Glomerular visceral epithelial cell (primary cell): ENCODE measurements around the gene DSG2.

Source experiments
- DNase-seq: peaks from one replicate; pipeline ENCODE4 v3.0.0-alpha.2; 2016; ENCODE audit errors: extremely low spot score

Gene DSG2

DNA sequence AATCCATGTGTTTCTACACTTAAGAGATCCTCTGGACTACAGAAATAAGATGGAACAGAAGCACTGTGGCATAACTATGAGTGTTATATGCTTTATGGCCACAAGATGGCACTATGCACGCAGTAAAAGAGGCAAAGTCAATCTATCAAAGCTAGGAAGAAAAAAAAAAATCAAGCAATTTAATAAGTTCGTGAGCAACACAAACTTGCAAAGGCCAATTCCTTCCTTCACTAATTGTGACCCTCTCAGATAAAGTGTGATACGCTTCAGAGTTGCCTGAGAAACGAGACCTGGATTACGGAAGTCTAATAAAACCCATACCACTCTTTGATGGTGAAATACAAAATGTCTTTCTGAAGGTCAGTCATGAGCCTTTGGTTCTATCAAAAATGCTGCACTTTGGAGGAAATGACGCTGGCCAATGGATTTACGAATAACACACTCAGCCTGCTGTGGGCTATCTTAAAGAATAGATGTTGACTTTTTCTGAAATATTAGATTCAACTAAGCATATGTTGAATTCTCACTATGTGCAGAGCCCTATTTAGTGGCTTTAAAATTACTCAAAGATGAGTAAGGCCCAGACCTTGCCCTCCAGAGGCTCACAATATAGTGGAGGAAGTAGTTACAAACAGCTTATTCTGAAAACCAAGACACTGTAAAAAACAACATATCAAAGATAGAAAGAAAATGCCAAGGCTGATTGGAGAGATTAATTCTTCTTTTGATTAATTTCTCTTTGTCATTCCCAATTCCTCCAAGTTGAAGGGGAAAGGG is 58.2 kb downstream of the DSG2 start:
- peak; percentile 71 for DNase-seq

DNA sequence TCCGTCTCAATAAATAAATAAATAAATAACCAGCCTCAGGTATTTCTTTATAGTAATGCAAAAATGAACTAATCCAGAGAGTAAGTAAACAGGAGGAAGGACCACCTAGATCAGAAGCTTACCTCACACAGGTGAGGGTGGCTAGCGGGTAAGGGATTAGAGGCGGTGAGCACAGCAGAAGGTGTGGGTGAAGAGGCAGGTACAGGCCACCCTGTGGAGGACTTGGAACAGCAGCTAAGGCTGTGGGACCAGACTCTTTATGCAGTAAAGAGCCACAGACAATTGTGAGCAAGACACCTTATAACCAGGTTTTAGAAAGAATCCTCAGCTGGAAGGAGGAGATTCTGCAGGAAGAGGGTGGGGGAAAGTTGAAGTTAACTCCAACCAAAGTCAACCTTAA is 59.5 kb downstream of the DSG2 start:
- no peak for DNase-seq

DNA sequence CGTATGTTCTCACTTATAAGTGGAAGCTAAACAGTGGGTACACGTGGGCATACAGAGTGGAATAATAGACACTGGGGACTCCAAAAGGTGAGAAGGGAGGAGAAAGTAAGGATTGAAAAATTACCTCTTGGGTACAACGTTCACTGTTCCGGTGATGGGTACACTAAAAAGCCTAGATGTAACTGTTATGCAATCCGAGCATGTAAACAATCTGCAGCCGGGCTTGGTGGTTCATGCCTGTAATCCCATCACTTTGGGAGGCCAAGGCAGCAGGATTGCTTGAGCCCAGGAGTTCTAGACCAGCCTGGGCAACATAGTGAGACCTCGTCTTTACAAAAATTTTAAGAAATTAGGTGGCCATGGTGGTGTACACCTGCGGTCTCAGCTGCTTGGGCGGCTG is 60.6 kb downstream of the DSG2 start:
- DNase-seq = no peak

DNA sequence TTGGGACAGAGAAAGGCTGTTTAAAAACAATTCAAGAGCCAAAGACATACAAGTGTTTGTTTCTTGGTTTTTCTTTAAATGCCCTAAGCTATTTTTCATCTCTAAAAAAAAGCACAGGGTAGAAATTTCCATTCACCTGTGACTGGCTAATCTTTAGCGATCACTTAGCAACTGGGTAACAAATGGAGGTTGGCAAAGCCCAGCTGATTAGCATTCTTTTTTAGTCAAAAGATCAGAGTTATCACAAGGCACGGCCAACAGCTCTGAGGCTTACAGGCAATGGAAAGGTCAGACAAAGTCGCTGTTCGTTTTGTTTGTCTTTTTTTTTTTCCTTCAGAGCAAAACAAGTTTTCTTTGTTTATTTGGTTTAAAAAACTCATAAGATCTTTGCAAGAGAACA is 64.7 kb downstream of the DSG2 start:
- DNase-seq = no peak

DNA sequence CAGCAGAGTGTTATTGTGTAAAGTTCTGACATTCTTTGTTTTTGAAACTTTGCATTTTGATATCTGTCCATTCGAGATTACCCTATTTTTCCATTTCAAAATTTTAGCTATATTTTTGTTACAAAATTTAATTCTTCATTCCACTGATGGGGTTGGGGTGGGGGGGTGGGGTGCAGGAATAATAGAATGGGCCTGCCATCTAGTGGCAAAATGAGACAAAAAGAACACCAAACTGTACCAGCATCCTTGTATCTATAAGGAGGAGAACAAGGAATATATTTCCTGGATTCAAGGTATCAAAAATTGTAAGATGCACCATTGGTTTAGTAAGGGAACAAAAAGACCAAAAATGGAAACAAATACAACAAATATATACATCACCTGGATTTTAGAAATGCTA is 65.8 kb downstream of the DSG2 start:
- no peak for DNase-seq

DNA sequence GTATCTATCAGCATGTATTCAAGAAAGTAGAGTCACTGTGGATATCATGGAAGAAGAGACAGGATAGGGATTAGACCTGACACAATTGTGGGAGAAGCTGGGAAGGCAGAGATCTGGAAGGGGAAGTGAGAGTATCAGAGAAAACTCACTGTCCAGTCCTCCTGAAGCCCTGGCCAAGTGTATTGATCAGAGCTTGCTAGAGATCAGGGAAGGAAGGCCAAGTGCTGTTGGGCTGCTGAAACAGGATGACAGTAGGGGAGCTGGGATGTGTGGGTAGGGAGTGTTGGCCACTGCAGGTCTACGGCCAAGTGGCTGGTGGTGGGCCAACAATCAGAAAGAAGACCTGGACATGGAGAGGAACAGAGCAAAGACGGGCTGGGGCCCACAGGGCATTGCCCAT is 67.4 kb downstream of the DSG2 start:
- no peak for DNase-seq

DNA sequence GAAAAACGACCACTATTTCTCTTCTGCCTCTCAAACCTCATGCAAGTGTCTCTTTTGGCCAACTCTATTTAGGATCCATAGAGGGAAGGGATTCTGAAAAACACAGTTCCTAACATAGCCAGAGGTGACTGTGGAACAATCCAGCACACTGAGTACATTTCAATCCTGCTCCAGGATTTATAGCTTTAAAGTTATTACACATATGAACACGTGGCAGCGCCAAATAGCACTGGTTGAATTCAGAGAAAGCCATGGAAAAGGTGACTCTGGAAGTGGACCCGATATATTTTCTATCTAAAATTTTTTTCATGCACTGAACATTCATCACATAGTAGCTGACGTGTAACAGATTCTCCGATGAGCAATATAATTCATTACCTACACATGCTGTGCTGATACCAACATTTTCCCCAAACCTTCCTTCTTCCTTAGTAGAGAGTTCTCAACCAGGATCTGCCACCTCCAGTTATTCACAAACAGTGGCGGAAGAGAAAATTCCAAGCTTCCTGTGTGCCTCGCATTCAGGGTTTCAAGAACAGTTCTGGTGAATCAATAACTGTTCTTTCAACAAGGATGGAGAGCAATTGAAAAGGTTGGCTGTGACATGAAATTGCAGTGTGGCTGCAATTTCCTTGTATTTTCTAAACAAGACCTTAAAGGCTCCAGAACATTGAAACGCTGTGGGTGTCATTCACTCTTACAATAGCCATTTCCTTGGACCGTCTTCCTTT is 68.0 kb downstream of the DSG2 start:
- DNase-seq = no peak

DNA sequence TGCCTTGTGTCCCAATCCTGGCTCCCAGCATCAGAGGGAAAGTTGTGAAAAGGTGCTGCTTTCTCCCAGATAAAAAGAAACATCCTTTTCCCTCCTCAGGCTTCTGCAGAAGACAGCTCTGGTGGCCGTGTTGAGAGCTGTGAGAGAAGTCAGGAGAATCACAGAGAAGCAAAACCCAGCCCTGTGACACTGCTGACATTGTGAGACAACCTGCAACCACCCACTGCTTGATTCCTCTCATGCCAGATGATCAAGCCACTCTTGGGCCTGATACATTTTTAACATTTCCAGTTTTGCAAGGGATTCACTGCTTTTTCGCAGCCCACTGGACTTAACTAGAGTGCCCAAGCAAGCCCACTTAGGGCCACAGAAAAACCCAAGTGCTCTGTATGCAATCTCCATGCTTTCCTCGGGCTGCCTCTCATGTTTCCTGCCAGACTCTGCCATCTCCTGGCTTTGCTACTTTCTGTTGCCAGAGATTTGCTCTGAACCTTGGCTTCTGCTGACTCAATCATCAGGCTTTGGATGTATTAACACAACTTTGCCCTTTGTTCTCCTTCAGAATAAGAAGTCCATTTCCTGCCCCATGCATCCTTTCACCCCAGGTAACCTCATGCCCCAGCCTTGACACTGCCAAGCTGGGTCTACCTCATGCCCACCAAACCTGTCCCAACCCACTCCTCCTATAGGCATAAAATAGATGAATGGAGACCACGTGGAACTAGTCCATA is 68.8 kb downstream of the DSG2 start:
- DNase-seq = no peak

DNA sequence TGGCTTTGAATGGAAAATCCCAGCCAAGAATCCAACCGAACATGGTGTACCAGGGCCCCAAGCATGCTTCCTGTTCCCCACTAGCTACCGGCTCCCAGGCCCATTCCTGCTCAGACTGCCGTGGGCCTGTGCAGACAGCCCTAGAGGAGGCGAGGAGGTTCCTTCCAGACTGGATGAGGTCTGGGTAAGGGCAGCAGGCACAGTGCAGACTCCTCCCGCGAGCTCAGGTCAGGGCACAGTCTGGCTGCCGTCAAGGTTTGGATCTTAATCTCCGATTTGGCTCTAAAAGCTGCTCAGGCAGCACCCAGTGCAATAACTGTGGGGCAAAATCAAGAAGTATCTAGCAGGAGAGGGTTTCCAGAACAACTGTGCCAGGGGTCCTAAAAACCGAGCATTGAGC is 74.4 kb downstream of the DSG2 start:
- no peak for DNase-seq

DNA sequence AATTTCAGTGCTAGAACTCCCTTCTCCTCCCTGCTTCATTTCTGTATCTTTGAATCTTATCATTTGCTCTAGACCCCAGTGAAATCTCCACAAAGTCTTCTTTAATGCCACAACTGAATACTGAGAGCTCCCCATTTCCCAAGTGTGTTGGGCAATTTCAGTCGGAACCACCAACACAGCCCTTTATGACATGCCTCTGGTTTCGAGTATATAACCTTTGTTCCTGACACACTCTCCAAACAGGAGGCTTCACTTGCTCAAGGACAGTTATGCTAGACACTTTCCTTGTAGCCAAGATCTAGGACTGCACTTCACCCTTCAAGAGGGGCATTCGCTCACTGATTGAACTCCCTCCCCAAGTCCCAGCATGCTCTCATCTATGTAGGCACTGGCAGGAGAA is 75.1 kb downstream of the DSG2 start:
- no peak for DNase-seq

DNA sequence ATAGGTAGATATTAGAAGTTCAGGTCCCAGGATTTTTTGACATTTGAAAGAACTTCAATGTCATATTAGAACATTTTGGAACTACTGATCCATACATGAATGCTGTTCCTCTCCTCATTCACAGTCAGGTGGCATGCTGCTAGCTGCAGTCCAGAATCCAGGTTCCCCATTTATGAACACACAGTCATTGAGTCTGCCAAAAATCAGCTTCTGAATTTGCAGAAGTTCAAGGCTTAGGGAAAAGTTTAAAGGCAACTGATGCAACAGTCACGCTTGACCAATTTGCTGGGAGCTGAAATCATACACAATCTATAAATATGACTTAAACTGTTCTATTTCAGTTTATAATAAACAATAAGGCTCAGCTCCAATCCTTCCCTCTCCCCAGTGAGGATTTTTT is 76.4 kb downstream of the DSG2 start:
- no peak for DNase-seq

DNA sequence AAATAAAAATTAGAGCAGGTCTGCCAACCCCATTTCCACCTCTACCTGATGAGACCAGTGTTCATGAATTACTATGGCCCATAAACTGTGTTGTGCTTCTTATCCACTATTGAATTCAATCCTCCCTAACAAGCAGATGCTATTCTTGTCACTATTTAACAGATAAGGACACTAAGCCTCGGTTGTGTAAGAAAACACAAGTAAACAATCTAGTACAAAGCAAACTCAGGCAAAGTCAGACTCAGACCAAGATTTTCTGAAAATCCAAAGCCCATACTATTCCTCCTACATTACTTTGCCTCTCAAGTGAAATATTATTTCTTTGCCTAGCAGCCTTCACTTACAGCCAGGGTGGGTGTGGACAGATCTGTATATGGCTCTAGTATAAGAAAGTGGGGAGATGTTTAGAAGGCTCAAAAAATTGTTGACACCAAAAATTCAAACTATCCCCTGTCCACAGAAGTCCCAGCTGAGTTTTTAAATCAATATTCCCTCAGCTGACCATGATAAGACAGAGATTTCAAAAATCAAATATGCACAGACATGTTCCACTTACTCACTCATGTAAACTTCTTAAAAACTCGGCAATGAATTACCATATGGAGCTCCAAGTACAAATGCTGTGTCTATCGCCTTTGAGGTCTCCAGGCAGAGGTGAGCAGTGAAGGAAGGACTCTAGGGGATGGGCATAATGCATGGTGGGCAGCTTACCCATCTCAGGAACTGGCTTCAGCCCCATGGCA is 77.7 kb downstream of the DSG2 start:
- DNase-seq = no peak

DNA sequence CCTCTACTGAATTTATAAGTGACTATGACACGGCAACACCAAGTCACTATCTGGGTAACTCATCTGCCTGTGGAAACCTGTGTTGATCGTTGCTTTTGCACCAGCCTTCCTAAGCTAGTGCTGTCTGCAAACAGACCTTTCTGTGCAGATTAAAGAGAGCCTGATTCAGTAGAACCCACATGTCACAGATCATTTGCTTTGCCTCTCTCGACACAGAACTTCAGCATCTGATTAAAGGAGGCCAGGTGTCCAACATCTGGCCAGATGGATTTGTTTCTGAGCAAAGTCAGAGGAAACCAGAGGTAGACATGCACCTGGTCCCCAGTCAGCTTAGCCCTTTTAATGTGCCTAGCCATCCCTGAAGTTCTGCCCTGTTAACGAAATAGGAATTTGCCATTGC is 78.7 kb downstream of the DSG2 start:
- DNase-seq = no peak

DNA sequence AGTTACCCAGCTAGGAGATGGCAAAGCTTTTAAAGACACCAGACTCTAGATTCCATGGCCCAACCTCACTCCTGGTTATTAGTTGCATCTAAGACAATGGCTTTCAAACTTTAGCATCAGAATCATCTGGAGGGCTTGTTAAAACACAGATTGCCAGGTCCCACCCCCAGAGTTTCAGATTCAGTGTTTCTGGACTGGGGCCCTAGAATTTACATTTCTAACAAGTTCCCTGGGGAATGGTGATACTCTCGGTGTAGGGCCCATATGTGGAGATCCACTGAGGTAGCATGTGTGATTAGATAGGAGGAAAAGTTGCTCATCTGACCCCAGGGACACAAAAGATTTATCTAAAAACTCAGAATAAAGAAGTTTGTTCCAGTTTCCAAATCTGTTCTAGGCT is 79.2 kb downstream of the DSG2 start:
- DNase-seq = no peak

DNA sequence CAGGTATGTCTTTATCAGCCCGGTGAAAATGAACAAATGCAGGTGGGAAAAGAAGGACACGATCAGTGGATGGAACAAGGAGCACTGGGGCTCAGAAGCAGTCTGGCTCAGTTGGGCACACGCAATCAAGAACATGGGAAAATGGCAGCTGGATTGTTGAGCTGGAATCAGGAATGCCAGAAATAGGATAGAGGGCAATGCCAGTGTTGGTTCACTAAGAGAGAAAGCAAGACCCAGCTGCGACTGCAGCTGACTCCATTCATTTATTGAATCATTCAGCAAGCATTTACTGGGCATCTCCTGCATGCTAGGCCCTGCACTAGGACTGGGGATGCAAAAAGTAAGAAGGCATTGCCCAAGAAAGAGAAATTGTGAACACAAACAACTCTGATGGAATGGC is 80.1 kb downstream of the DSG2 start:
- no peak for DNase-seq

DNA sequence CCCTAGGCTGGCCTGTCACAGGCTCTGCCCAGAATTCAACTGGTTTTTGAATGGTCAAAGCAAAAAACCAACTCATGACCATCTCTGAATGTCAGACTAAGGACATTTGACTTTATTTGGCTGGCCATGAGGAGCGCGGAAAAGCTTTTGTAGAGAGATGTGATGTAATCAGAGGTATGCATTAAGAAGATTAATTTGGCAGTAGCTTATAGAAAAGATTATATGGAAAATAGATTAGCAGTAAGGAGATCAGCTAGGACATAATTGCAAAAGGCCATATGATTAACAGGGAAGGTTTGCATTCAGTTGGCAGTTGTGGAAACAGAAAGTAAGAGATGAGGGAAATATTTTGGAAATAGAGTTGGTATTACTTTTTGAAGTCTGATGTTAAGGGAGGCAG is 81.4 kb downstream of the DSG2 start:
- no peak for DNase-seq

DNA sequence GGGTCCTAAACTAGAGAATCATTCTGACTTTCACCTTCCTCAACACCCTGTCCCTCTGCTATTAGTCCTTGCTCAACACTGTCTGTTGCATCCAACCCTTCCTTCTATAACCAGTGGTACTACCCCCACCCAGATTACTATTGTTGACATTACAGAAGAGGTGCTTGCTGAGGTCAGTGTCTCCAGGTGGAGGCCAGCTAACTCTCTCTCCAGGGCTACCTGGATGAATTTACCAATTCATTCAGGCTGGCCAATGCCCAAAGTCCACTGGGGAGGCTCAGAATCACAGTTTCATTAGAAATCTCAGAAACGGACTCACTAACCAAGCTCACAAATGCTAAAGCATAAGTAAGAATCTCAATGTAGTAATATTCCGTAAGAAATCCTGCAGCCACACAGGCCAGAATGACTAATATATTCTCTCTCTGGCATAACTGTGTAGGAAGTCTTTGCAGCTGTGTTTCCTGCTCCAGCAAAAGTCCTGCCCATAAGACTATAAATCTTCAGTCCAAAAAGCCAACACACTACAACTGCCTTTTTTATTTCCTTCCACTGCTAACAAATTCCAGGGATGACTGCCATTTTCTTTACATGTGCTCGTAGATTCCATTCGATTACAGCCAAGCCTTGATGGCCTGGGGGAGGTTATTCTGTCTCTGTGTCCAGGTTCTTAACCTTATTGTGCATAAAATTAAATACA is 83.7 kb downstream of the DSG2 start:
- peak; percentile 44 for DNase-seq

DNA sequence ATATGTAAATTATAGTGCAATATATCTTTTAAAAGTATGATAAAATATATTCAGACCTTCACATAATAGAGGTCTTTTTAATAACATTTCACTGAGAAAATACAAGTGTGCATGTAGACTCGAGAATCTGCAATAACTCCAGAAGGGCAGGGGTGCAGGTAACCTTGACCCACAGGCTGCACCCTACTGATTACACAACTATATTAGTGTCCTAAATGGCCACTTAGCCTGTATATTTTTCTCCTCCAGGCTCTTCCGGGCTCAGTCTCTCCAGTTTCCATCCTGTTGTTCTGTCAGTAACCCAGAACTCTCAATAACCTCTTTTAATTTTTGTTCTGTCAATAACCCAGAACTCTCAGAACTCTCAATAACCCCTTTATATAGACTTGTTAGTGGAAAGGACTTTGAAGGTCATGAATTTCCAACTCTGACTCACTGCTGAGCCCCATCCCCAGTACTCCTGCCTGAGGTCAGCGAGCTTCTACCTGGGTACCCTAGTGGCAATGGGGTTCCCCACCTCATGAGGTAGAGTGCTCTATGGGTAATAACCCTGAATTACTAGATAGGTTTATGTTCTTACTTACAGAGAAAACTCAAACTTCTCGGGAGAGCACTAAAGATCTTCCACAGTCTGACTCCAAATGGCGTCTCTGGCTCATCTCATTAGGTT is 85.3 kb downstream of the DSG2 start:
- no peak for DNase-seq

DNA sequence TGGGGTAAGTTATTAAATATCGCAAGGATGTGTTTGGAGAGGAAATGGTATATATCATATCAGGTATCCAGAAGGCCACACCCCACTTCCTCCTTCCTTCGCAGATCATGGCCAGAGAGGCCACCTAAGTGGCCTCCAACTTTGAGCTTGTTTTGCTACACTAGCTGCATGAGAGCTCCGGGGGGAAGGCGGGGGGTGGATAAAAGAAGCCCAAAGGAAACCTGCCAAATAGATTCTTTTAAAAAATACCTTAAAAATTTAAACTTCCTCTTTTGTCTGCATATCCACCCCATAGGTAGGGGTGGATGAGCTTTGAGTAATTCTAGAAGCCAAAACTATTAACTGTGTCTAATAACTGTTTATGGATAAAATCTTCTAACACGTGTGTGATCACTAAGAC is 88.0 kb downstream of the DSG2 start:
- no peak for DNase-seq

DNA sequence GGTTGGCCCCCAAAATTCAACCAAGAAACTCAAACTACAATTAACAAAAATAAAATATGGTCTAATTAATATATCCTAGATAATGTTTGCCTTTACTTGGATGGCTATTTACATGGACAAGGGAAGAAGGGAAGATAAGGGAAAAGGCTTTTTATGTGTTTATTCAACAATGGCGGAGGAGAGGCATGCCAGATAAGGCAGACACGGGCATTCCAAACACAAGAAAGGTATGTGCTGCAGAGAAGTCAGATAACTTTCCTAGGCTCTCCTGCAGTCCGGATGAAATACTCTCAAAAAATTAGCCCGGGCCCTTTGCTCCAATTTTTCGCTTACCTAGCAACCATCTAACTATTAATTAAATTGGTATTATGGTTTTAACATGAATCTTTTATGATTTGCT is 88.6 kb downstream of the DSG2 start:
- DNase-seq = no peak

DNA sequence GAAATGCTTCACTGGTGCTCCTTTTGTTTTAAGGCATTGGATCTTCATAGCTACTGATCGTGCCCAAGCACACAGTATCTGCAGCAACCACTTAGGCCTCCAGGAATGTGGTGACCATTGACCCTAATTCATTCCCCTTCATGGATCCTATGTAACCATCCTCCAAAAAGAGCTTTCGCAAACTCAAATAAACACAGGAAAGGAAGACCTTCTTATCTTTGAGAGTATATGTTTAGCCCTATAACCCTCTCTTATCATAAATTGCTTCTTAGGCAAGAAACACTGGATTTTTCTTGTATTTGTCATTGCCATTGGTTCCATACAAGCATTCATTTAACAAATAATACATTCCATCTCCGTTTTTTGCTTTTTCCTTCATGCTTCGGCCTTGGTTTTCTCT is 89.6 kb downstream of the DSG2 start:
- no peak for DNase-seq
